HepG2 (cell line): ENCODE measurements around the gene ENTPD6. TPM values are rescaled to one million over a fixed set of nuclear protein-coding genes. Genes with fewer than 3 reads are reported as not detected.

ENCODE experiments used
- AHR ChIP-seq: IDR thresholded peaks from 2 replicates; pipeline ENCODE4 v1.6.1; 2018; ENCODE audit warnings: missing genetic modification reagents, missing compliant biosample characterization
- CEBPG ChIP-seq: IDR thresholded peaks from 2 replicates; pipeline ENCODE4 v1.6.1; 2016
- HNRNPH1 ChIP-seq: fragments of 200-400 bp; formaldehyde crosslinking; optimal IDR thresholded peaks from 2 replicates; pipeline ENCODE3; 2017; ENCODE audit warnings: mild to moderate bottlenecking, low read depth, low read length
- MED8 ChIP-seq: sonication (generic); formaldehyde crosslinking; IDR thresholded peaks from 2 replicates; pipeline ENCODE4 v1.8.1; 2023; ENCODE audit warnings: mild to moderate bottlenecking, missing genetic modification reagents; ENCODE audit not compliant: insufficient replicate concordance
- REXO4 ChIP-seq: sonication (generic); formaldehyde crosslinking; IDR thresholded peaks from 2 replicates; pipeline ENCODE4 v1.8.0; 2022; ENCODE audit warnings: missing genetic modification reagents, mild to moderate bottlenecking, borderline replicate concordance
- TAF1 ChIP-seq: sonication (generic); formaldehyde crosslinking; IDR thresholded peaks from 2 replicates; pipeline ENCODE4 v1.4.0; 2020; ENCODE audit warnings: missing genetic modification reagents
- ZNF251 ChIP-seq: sonication (generic); formaldehyde crosslinking; IDR thresholded peaks from 2 replicates; pipeline ENCODE4 v1.9.0; 2021; ENCODE audit warnings: mild to moderate bottlenecking, missing genetic modification reagents
- ZNF263 ChIP-seq: sonication (generic); formaldehyde crosslinking; IDR thresholded peaks from 2 replicates; pipeline ENCODE4 v1.4.0; 2020; ENCODE audit warnings: missing genetic modification reagents
- ZNF572 ChIP-seq: sonication (generic); formaldehyde crosslinking; IDR thresholded peaks from 2 replicates; pipeline ENCODE4 v1.5.1; 2020; ENCODE audit warnings: mild to moderate bottlenecking, missing genetic modification reagents
- ZNF878 ChIP-seq: sonication (generic); formaldehyde crosslinking; IDR thresholded peaks from 2 replicates; pipeline ENCODE4 v1.8.1; 2023; ENCODE audit warnings: mild to moderate bottlenecking, missing genetic modification reagents, moderate library complexity
- ZSCAN25 ChIP-seq: sonication (generic); formaldehyde crosslinking; IDR thresholded peaks from 2 replicates; pipeline ENCODE4 v1.8.0; 2022; ENCODE audit warnings: mild to moderate bottlenecking, missing genetic modification reagents
- polyA plus RNA-seq, 8 experiments: library from polyadenylated mRNA; depleted of rRNA in 3 of 8; stranded (reverse) in 7 of 8; unstranded in 1 of 8; fragments of >200 nt; fragmentation: Illumina TruSeq in 4 of 8; extraction: Trizol in 4 of 8; gene quantifications; 2 replicates each; pipeline versions ENCODE4 v1.2.1 to v1.2.3, GENCODE V29; 2011 to 2016; ENCODE audit warnings: low read depth in 4 of 8, missing spikeins in 1 of 8, mixed read lengths in 1 of 8; ENCODE audit not compliant: insufficient read depth in 1 of 8
- total RNA-seq, 5 experiments: library from RNA; depleted of rRNA; stranded (reverse); fragments of >200 nt; fragmentation: Illumina TruSeq; extraction: Trizol; gene quantifications; 2 replicates each; pipeline ENCODE4 v1.2.3, GENCODE V29; 2016; ENCODE audit warnings: low read depth in 1 of 5
- TF ChIP-seq, protein P1 (sequence below), 2 experiments: sonication (generic) in 1 of 2; formaldehyde crosslinking in 1 of 2; IDR thresholded peaks; 2 replicates each; pipeline versions ENCODE4 v1.5.1 to v1.6.1; 2011 to 2020; ENCODE audit warnings: borderline replicate concordance in 1 of 2, low read depth in 1 of 2, low read length in 1 of 2, mild to moderate bottlenecking in 1 of 2, missing genetic modification reagents in 1 of 2, moderate library complexity in 1 of 2
- TF ChIP-seq, protein P2 (sequence below): IDR thresholded peaks from 2 replicates; pipeline ENCODE4 v1.6.1; 2016; ENCODE audit warnings: mild to moderate bottlenecking
- TF ChIP-seq, protein P3 (sequence below): sonication (generic); formaldehyde crosslinking; IDR thresholded peaks from 2 replicates; pipeline ENCODE4 v1.4.0; 2020; ENCODE audit warnings: mild to moderate bottlenecking, missing genetic modification reagents
- TF ChIP-seq, protein P4 (sequence below): sonication (generic); formaldehyde crosslinking; IDR thresholded peaks from 2 replicates; pipeline ENCODE4 v1.4.0; 2020; ENCODE audit warnings: mild to moderate bottlenecking, missing genetic modification reagents, borderline replicate concordance
- TF ChIP-seq, protein P5 (sequence below), 2 experiments: IDR thresholded peaks; 2 replicates each; pipeline ENCODE4 v1.6.1; 2011 to 2012; ENCODE audit warnings: low read length in 2 of 2, borderline replicate concordance in 1 of 2, low read depth in 1 of 2, mild to moderate bottlenecking in 1 of 2, moderate library complexity in 1 of 2

The ENTPD6 gene
- total and polyA plus RNA-seq, 2 of the 13 experiments (the other 11 are each of a cell fraction or from before 2014, with no cell fraction given), result 164 to 172 TPM

DNA sequence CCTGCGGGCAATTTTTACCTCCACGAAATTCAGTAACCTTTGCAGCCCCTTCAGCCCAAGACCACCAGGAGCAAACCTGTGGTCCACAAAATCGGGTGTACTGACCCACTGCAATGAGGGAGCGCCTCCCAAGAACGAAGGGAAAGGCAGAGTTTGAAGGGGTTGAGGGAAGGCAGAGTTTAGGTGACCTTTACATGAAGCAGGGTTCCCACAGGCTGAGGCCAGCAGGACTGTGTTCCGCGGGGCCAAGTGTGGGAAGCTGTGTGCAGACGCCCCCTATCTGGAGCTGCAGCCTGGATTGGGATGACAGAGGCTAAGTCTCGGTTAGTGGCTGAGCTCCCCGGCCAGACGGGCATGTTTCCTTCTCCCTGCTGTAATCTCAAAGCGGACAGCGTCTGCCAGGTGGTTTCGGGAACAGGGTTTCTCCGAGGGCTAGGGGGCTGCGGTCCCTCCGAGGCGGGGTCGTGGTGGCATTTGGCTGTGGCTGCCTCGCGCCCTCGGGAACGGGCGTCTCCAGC is 51.5 kb downstream of the ENTPD6 start (continued):
- TF ChIP-seq, protein P1, sequence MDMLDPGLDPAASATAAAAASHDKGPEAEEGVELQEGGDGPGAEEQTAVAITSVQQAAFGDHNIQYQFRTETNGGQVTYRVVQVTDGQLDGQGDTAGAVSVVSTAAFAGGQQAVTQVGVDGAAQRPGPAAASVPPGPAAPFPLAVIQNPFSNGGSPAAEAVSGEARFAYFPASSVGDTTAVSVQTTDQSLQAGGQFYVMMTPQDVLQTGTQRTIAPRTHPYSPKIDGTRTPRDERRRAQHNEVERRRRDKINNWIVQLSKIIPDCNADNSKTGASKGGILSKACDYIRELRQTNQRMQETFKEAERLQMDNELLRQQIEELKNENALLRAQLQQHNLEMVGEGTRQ (IDR thresholded peaks at IDR 0.05; ENCODE audit: low read depth, low read length), result no peak
- TF ChIP-seq, protein P1 (CRISPR knock-in tag; IDR thresholded peaks at IDR 0.05; ENCODE audit: borderline replicate concordance), result no peak; the same call in 1 of the 2 replicates
- no peak for TF ChIP-seq HNRNPH1
- TF ChIP-seq TAF1 (CRISPR knock-in tag), result no peak
- TF ChIP-seq, protein P2, sequence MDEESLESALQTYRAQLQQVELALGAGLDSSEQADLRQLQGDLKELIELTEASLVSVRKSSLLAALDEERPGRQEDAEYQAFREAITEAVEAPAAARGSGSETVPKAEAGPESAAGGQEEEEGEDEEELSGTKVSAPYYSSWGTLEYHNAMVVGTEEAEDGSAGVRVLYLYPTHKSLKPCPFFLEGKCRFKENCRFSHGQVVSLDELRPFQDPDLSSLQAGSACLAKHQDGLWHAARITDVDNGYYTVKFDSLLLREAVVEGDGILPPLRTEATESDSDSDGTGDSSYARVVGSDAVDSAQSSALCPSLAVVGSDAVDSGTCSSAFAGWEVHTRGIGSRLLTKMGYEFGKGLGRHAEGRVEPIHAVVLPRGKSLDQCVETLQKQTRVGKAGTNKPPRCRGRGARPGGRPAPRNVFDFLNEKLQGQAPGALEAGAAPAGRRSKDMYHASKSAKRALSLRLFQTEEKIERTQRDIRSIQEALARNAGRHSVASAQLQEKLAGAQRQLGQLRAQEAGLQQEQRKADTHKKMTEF (CRISPR knock-in tag), result peak; percentile 30; the same call in 1 of the 2 replicates
- TF ChIP-seq ZNF263 (CRISPR knock-in tag), result no peak; the same call in 1 of the 2 replicates
- TF ChIP-seq, protein P3, sequence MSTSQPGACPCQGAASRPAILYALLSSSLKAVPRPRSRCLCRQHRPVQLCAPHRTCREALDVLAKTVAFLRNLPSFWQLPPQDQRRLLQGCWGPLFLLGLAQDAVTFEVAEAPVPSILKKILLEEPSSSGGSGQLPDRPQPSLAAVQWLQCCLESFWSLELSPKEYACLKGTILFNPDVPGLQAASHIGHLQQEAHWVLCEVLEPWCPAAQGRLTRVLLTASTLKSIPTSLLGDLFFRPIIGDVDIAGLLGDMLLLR (CRISPR knock-in tag), result no peak
- TF ChIP-seq ZNF572, result peak; percentile 92
- TF ChIP-seq ZNF251 (CRISPR knock-in tag), result no peak; the same call in 1 of the 2 replicates
- TF ChIP-seq CEBPG (CRISPR knock-in tag), result peak; percentile 39; the same call in 1 of the 2 replicates
- peak; percentile 48; the same call in 1 of the 2 replicates for TF ChIP-seq ZSCAN25 (CRISPR knock-in tag)
- TF ChIP-seq MED8 (CRISPR knock-in tag), result no peak
- TF ChIP-seq, protein P4, sequence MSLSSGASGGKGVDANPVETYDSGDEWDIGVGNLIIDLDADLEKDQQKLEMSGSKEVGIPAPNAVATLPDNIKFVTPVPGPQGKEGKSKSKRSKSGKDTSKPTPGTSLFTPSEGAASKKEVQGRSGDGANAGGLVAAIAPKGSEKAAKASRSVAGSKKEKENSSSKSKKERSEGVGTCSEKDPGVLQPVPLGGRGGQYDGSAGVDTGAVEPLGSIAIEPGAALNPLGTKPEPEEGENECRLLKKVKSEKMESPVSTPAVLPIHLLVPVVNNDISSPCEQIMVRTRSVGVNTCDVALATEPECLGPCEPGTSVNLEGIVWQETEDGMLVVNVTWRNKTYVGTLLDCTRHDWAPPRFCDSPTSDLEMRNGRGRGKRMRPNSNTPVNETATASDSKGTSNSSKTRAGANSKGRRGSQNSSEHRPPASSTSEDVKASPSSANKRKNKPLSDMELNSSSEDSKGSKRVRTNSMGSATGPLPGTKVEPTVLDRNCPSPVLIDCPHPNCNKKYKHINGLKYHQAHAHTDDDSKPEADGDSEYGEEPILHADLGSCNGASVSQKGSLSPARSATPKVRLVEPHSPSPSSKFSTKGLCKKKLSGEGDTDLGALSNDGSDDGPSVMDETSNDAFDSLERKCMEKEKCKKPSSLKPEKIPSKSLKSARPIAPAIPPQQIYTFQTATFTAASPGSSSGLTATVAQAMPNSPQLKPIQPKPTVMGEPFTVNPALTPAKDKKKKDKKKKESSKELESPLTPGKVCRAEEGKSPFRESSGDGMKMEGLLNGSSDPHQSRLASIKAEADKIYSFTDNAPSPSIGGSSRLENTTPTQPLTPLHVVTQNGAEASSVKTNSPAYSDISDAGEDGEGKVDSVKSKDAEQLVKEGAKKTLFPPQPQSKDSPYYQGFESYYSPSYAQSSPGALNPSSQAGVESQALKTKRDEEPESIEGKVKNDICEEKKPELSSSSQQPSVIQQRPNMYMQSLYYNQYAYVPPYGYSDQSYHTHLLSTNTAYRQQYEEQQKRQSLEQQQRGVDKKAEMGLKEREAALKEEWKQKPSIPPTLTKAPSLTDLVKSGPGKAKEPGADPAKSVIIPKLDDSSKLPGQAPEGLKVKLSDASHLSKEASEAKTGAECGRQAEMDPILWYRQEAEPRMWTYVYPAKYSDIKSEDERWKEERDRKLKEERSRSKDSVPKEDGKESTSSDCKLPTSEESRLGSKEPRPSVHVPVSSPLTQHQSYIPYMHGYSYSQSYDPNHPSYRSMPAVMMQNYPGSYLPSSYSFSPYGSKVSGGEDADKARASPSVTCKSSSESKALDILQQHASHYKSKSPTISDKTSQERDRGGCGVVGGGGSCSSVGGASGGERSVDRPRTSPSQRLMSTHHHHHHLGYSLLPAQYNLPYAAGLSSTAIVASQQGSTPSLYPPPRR (CRISPR knock-in tag), result peak; percentile 73
- no peak for TF ChIP-seq AHR (CRISPR knock-in tag)
- TF ChIP-seq ZNF878, result no peak
- TF ChIP-seq, protein P5, sequence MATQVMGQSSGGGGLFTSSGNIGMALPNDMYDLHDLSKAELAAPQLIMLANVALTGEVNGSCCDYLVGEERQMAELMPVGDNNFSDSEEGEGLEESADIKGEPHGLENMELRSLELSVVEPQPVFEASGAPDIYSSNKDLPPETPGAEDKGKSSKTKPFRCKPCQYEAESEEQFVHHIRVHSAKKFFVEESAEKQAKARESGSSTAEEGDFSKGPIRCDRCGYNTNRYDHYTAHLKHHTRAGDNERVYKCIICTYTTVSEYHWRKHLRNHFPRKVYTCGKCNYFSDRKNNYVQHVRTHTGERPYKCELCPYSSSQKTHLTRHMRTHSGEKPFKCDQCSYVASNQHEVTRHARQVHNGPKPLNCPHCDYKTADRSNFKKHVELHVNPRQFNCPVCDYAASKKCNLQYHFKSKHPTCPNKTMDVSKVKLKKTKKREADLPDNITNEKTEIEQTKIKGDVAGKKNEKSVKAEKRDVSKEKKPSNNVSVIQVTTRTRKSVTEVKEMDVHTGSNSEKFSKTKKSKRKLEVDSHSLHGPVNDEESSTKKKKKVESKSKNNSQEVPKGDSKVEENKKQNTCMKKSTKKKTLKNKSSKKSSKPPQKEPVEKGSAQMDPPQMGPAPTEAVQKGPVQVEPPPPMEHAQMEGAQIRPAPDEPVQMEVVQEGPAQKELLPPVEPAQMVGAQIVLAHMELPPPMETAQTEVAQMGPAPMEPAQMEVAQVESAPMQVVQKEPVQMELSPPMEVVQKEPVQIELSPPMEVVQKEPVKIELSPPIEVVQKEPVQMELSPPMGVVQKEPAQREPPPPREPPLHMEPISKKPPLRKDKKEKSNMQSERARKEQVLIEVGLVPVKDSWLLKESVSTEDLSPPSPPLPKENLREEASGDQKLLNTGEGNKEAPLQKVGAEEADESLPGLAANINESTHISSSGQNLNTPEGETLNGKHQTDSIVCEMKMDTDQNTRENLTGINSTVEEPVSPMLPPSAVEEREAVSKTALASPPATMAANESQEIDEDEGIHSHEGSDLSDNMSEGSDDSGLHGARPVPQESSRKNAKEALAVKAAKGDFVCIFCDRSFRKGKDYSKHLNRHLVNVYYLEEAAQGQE (IDR thresholded peaks at IDR 0.05; ENCODE audit: borderline replicate concordance in 1 of 2, low read depth in 1 of 2, low read length in 2 of 2), result no peak
- TF ChIP-seq REXO4, result 0 out of 2 replicates have a peak, but pooled peaks have one; percentile 53
